HG03558 (cell line): Measurements from ENCODE around the gene FTMT.
"Not testable (repeated sequence)": the region's sequence is repeated elsewhere in the genome, so short reads cannot be mapped to it uniquely, and the experiment has no call there.

Experiments used
- ATAC-seq: cut with Tn5 transposase; IDR thresholded peaks from one replicate; pipeline ENCODE4 v1.9.1; 2021; ENCODE audit warnings: moderate number of reproducible peaks; ENCODE audit not compliant: unreplicated experiment; ENCODE audit errors: extremely low read depth

The FTMT gene

DNA sequence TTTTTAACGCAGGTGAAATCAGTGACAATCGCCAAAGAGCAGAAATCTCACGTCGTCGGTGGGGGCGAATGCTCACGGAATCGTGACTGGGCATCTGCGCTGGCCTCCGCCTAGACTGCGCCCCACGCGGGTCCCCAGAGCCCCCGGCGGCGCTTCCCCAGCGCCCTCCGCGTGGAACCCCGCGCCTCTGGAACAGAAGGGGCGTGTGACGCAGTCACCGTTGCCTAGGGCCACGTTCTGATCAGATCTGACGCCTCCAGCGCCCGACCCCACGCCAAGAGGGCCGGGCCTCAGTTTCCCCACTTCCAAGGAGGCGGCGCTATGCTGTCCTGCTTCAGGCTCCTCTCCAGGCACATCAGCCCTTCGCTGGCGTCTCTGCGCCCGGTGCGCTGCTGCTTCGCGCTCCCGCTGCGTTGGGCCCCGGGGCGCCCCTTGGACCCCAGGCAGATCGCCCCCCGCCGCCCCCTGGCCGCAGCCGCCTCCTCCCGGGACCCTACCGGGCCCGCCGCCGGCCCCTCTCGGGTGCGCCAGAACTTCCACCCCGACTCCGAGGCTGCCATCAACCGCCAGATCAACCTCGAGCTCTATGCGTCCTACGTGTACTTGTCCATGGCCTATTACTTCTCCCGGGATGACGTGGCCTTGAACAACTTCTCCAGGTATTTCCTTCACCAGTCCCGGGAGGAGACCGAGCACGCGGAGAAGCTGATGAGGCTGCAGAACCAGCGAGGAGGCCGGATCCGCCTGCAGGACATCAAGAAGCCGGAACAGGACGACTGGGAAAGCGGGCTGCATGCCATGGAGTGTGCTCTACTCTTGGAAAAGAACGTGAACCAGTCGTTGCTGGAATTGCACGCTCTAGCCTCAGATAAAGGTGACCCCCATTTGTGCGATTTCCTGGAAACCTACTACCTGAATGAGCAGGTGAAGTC is at the start of gene FTMT:
TSS of gene FTMT (plus strand) at position 240 of the 932 bp plus-strand sequence. CDS start at position 322, 82 bp downstream.
- ATAC-seq, result no peak

DNA sequence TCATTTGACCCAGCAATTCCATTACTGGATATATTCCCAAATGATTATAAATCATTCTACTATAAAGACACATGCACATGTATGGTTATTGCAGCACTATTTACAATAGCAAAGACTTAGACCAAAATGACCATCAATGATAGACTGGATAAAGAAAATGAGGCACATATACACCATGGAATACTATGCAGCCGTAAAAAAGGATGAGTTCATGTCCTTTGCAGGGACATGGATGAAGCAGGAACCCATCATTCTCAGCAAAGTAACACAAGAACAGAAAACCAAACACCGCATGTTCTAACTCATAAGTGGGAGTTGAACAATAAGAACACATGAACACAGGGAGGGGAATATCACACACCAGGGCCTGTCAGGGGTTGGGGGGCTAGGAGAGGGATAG is 46.4 kb upstream of the FTMT start:
- ATAC-seq, result not testable (repeated sequence)

DNA sequence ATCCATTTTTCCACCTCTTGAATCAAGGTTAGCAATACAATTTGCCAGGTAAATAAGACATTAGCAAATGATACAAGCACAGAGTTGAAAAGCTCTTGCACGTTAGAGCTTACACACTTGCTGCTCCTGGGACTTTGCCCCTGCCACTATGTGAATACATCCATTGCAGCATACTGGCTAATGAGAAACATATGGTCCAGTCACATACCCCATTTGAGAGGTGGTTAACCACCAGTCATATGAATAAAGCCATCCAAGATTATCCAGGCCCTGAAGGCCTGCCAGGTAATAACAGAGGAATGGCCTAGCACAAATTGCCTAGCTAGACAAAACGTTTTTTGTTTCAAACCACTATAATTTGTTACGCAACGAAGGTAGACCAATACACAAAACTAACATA is 45.8 kb upstream of the FTMT start:
- no peak for ATAC-seq

DNA sequence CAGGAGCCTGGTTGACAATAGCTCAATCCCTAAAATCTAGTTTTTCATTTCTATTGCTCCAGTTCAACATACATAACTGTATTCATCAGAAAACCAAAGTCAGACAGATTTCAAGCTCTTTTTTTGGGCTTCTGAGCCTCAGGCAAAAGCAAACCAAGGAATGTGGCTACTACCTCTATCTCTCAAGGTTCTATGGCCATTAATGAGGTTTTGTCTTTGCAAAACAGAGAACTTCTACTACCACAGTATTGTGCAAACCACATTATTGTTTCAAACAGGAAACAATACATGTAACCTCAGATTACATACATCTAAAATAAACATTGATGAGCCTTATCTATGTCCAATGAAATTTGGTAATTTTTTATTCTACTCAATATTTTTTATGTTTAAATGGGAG is 35.5 kb upstream of the FTMT start:
- ATAC-seq, result no peak

DNA sequence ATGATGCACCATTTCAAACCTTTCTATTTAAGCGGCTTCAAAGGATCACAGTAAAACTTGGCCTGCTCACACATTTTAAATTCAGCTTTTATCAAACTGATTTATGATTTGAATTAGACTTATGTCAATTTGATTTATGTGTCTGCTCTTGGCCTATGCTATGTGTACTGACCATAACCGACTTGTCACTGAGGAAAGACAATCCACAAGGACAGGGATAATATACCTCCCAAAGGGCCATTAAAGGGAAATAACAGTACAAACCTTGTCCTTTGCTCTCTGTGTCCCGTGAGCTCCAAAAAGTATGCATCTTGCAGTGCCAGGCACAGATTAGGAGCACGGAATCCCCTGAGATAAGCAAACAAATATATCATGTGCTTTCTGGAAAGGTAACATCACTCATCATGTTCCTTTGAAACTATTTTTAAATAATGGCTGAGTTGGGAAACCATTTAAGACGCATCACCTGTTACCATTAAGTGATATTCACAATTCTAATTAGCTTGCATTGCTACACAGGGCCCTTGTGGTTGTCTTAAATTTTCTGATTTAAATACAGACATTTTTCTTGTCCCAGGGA is 31.9 kb upstream of the FTMT start:
- ATAC-seq, result no peak

DNA sequence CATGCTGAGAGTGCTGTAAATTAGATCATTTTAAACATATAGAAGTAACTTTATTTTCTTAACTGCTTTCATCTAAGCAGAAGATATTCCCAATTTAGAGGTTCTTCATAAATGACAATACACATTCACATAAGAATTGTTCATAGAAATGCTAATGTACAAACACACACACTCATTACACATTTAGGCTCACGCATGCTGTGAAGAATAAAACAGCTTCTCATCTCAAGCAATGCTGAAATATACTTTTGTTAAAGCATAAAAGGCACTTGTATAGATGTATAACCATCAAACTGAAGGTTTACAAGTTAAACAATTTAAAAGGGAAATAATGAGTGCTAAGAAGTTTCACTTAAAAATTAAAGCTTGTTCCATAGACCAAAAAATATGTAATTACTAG is 18.1 kb upstream of the FTMT start:
- no peak for ATAC-seq

DNA sequence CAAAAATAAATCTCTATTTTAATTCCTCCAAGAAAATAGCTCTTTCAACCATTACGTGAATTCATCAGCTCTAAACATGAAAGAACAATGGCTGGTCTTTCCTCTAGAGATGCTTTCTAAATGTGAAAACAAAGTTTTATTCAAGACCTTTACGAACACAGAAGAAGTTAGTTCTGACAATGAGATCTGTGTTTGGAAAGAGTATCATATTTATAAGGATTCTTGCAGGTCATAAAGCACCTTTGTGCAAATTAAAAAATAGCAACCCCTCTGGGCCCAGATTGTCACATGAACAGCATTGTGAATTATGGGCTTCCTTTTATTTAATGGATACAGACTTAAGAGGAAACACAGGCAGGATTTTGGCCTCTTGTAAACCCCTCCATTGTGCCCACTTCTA is 17.7 kb upstream of the FTMT start:
- ATAC-seq, result no peak

DNA sequence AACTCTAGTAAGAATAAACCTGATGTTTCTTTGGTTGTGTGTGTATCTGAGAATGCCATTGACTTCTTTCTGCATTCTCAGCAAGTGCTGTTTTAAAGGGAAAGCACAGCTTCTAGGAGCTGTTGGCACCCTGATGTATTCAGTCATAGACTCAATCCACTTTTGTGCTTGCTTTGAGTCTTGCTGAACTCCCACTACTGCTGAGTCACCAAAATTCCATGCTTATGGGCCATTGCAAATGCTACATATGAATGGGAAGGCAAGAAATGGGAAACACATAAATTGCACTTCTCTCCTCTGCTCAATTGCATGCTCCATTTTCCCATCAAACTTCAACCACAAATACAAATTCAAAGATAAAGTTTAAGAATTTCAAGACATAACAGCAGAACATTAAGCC is 9.8 kb upstream of the FTMT start:
- no peak for ATAC-seq

DNA sequence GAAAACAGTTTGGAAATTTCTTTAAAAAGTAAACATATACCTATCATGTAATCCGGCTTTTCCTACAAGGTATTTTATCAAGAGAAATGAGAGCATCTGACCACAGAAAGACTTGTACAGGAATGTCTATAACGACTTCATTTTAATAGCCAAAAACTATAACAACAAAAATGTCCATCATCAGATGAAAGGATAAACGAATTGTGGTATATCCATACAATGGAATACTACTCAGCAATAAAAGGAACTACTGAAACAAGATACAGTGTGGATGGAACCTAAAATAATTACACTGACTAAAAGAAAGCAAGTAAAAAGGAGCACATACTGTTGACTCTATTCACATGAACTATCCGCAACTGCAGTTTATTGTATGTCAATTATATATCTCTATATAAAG is 1.4 kb upstream of the FTMT start:
- ATAC-seq, result no peak

DNA sequence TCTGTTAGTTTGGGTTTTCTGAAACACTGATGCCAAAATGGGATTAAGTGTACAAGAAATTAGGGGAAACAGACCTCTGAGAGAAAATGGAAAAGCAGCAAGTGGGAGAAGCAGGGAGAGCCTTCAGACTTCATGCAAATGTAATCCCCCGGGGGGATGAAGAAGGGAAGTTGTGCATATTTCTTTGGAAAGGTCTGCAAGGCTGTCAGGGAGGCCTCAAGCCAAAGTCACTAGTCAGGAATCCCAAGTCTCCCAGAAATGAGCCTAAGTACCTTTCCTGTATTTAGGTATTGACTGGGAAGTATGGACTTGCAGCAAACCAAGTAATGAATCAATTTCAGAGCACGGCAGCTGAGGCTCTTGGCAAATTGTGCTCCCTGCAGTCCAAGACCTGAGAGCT is 2.2 kb downstream of the FTMT start:
- no peak for ATAC-seq

DNA sequence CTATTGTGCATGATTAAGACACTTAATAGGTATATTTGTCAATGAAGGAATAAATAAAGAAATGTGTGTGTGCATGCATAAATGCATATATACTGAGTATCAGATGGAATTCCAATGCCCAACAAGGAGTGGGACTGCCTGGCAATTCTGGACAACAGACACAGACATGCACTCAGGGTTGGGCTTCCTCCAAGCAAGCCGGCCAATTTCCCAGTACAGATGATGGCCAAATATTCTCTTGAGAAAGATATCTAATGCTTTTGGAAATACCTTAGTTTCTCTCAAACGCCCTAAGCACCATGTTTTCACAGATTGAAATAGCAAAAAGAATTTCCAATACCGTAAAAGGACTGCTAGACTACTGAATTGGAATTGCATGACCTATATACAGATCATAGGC is 11.1 kb downstream of the FTMT start:
- no peak for ATAC-seq

DNA sequence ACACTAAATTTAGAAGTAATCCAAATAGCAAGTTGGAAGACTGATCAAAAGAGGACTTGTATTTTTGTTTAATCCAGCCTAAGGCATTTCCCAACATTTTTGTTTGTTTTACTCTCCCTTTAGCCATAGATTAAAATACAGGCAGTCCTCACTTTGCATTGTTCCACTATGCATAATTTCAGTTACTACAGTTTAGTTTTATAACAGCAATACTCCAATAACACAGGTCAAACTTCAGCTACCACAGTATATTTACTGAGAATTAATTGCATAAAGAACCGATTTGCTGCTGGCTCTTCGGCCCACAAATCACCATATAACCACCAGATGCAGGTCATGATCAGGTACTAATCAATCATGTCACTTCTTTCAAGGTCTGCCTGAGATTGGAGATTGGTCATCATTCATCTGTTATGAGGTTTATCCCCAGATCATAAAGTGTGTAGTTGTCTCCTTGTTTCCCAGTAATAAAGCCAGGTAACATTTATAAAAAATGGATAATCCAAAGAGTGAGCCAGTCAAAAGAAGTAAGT is 12.1 kb downstream of the FTMT start:
- ATAC-seq, result no peak

DNA sequence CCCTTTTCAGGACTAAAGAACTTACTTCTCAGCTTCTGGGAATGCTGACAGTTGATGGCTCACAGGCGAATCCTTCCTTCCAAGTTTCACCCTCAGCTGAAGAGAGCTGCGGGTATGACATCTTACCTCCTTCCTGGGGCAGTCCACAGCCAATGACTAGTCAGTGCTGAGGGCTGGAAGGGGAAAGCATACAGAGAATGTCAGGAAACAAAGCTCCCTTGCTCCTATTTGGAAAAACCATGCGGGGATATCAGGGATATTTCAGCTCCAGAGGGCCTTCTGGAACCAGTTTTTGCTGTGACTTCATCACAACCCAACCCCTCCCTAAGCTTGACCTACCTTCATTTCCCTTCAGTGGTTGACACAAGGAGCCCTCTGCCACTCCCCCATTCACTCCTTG is 15.7 kb downstream of the FTMT start:
- no peak for ATAC-seq

DNA sequence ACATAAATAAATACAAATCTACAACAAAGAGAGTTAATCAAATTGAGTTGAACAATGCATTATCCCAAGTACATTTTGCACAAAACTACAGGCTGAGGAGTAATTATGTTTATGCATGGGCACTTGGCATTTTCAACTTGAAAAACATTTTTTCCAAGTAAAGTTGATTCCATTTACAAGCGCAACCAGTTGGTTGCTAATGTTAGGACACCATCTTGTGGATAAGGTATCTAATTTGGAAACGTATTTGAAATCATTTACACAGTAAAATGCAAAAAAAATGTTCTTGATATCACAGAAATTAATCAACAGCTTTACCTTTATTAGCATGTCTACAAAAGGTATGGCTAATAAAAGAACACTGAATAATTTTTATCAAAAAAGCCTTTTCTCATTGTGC is 18.8 kb downstream of the FTMT start:
- ATAC-seq, result no peak

DNA sequence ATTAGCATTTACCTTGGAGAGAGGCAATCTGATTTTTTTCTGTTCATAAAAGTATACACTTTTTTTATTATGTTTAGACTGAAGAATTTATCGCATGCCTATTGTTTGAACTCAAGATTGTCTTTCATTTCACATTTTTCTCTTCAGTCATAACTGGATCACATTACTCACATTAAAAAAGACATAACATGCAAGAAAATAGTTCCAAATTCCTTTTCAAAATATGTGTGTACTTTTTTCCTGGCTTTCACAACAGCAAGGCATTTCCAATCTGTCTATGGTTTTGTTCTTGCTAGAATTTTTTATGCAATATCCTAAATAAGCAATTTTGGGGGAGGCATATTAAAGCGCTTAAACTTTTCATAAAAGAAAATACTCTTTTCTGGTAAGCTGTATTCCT is 21.2 kb downstream of the FTMT start:
- ATAC-seq, result no peak

DNA sequence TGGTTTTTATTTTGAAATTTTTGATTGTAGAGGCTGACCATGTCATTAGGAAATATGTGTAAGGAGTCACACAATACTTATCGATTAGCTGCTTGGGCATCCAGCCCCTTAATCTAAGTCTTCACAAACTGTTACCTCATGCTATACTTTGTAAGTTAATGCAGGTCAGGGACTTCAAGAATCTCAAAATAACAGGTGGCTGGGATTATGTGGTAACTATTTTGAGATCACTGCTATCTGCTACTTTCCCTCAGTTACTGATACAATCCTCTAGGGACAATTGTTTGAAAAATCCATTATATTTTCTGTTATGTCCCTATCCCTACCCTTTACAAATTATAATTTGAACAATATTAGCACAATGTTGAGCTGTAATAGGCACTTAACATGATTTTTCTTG is 21.7 kb downstream of the FTMT start:
- no peak for ATAC-seq

DNA sequence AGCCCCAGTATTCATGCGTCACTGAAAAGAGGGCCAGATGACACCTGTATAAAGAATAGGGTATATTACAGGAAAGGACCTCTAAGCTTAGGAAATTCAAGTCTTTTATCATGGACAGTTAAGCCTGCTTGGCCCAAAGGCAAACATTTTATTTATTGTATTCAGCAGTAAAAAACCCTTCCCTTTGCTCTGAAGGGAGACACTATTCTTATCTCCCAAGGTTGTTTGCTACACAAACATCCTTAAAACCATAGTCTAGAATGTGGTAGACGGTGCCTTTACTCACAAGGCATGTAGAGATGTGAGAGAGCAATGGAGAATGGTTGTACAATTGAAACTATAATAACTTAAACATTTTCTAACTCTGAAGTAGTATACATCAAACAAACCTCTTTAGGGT is 33.9 kb downstream of the FTMT start:
- ATAC-seq, result no peak

DNA sequence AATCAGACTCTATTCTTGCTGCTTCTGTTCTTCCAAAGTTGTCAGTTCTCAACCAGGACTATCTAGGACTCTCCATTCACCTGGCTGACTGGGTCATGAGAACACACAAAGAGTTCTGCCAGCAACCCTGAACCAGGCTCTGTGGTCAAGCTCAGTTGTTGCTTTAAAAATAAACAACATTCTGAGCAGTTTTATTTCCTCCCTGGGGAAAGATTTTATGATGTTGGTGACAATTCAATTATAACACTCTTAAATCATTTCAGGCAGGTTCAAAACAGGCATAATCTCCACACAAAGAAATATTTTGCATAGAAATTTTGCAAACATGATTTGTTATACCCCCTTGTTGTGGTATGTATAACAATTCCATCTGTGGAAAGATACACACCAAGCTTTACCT is 36.0 kb downstream of the FTMT start:
- no peak for ATAC-seq

DNA sequence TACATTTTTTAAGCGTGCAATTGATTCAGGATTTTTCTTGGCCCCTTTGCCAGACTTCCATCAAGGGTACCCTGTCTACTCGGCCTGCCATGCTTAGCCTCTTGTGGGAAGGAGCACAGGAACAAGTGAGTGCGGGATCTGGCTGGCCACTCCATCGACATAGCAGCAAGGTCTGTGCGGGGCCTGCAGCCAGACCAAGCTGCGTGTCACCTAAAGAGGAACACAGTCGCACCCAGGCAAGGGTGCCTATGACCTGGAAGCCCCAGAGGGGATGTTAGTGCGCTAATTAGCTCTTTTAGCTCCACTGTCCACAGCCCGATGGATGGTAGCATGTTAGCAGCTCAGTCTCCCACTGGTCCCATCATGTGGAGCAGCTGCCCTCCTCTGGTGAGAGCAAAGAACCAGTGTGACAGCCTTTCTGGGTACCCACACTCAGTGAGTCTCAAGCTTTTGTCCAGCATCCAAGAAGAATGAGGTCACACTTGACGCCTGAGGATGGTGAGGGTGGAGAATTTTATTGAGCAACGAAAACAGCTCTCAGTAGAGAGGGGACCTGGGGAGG is 38.7 kb downstream of the FTMT start:
- ATAC-seq, result no peak

DNA sequence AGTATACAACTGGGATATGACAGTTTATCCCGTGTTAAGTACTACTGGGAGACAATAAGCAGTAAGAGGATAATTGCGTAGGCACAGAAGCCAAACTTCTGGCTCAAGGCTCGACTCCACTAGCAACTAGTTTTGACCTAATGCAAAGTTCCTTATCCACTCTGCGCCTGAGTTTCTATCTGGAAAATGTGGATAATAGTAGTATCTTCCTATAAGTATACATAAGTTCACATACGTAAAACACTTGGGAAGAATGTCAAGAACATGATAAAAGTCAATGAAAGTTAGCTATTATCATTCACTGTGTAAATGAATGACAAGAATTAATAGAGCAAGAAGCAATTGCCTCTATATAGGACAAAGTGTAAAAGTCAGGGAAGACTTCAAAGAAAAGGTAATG is 45.7 kb downstream of the FTMT start:
- no peak for ATAC-seq

DNA sequence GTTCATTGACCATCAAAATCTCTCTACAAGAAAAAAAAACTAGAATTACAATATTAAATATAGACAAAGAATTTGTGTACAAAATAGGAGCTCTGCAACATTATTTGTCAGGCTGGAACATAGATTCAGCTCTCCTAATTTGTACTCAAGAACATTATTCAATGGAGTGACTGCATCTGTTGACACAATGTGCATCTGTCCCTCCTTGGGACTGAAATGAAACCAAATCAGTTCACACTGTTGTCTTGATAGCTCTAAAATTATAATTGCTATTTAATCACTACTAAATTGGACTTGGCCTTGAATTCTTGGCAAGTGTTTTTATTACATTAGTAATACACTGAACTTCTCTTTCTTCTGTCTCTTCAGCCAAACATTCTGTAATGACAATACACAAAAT is 47.7 kb downstream of the FTMT start:
- no peak for ATAC-seq
